HepG2 (cell line): ENCODE results near the gene SLC34A3. TPM values are rescaled to one million over a fixed set of nuclear protein-coding genes. Genes with fewer than 3 reads are reported as not detected.
A peak's percentile ranks its signal among the peaks of the same experiment; 100 is the strongest.

Experiments
- AHR ChIP-seq: IDR thresholded peaks from 2 replicates; pipeline ENCODE4 v1.6.1; 2018; ENCODE audit warnings: missing genetic modification reagents, missing compliant biosample characterization
- BATF2 ChIP-seq: sonication (generic); formaldehyde crosslinking; IDR thresholded peaks from 2 replicates; pipeline ENCODE4 v1.8.0; 2022; ENCODE audit warnings: mild to moderate bottlenecking, missing genetic modification reagents, moderate library complexity
- BRD4 ChIP-seq: sonication (generic); formaldehyde crosslinking; IDR thresholded peaks from 2 replicates; pipeline ENCODE4 v1.4.0; 2020; ENCODE audit warnings: missing genetic modification reagents
- CBX5 ChIP-seq: sonication (generic); formaldehyde crosslinking; IDR thresholded peaks from 2 replicates; pipeline ENCODE4 v1.4.0; 2020; ENCODE audit warnings: missing genetic modification reagents, borderline replicate concordance
- CCDC6 ChIP-seq: sonication (generic); formaldehyde crosslinking; IDR thresholded peaks from 2 replicates; pipeline ENCODE4 v1.8.1; 2022; ENCODE audit warnings: mild to moderate bottlenecking, missing genetic modification reagents, moderate library complexity
- FOXM1 ChIP-seq: sonication (generic); formaldehyde crosslinking; IDR thresholded peaks from 2 replicates; pipeline ENCODE4 v1.5.0; 2020; ENCODE audit warnings: missing genetic modification reagents
- FUBP1 ChIP-seq: sonication (generic); formaldehyde crosslinking; IDR thresholded peaks from 2 replicates; pipeline ENCODE4 v1.5.1; 2020; ENCODE audit warnings: missing genetic modification reagents, mild to moderate bottlenecking, borderline replicate concordance
- IRF9 ChIP-seq: sonication (generic); formaldehyde crosslinking; IDR thresholded peaks from 2 replicates; pipeline ENCODE4 v1.8.0; 2022; ENCODE audit warnings: missing genetic modification reagents, mild to moderate bottlenecking, borderline replicate concordance
- KLF12 ChIP-seq: sonication (generic); formaldehyde crosslinking; IDR thresholded peaks from 2 replicates; pipeline ENCODE4 v1.4.0; 2020; ENCODE audit warnings: missing genetic modification reagents, borderline replicate concordance
- NFATC3 ChIP-seq: sonication (generic); formaldehyde crosslinking; IDR thresholded peaks from 2 replicates; pipeline ENCODE4 v1.5.1; 2020; ENCODE audit warnings: mild to moderate bottlenecking, missing genetic modification reagents
- PCBP2 ChIP-seq: fragments of 200-400 bp; formaldehyde crosslinking; optimal IDR thresholded peaks from 2 replicates; pipeline ENCODE3; 2018; ENCODE audit warnings: low read length, low read depth; ENCODE audit not compliant: poor library complexity, severe bottlenecking
- RERE ChIP-seq: IDR thresholded peaks from 2 replicates; pipeline ENCODE4 v1.6.1; 2016; ENCODE audit warnings: low read depth, missing genetic modification reagents, missing compliant biosample characterization
- USF2 ChIP-seq, 2 experiments: sonication (generic) in 1 of 2; formaldehyde crosslinking in 1 of 2; IDR thresholded peaks; 2 replicates each; pipeline versions ENCODE4 v1.5.1 to v1.6.1; 2011 to 2020; ENCODE audit warnings: borderline replicate concordance in 1 of 2, low read depth in 1 of 2, low read length in 1 of 2, mild to moderate bottlenecking in 1 of 2, missing genetic modification reagents in 1 of 2, moderate library complexity in 1 of 2
- ZFP36L1 ChIP-seq: sonication (generic); formaldehyde crosslinking; IDR thresholded peaks from 2 replicates; pipeline ENCODE4 v1.8.0; 2022; ENCODE audit warnings: mild to moderate bottlenecking, missing genetic modification reagents, moderate library complexity
- ZNF33B ChIP-seq: sonication (generic); formaldehyde crosslinking; IDR thresholded peaks from 2 replicates; pipeline ENCODE4 v1.5.1; 2020; ENCODE audit warnings: mild to moderate bottlenecking, missing genetic modification reagents
- ZNF343 ChIP-seq: sonication (generic); formaldehyde crosslinking; IDR thresholded peaks from 2 replicates; pipeline ENCODE4 v1.4.0; 2020; ENCODE audit warnings: mild to moderate bottlenecking, missing genetic modification reagents
- polyA plus RNA-seq, 8 experiments: library from polyadenylated mRNA; depleted of rRNA in 3 of 8; stranded (reverse) in 7 of 8; unstranded in 1 of 8; fragments of >200 nt; fragmentation: Illumina TruSeq in 4 of 8; extraction: Trizol in 4 of 8; gene quantifications; 2 replicates each; pipeline versions ENCODE4 v1.2.1 to v1.2.3, GENCODE V29; 2011 to 2016; ENCODE audit warnings: low read depth in 4 of 8, missing spikeins in 1 of 8, mixed read lengths in 1 of 8; ENCODE audit not compliant: insufficient read depth in 1 of 8
- total RNA-seq, 5 experiments: library from RNA; depleted of rRNA; stranded (reverse); fragments of >200 nt; fragmentation: Illumina TruSeq; extraction: Trizol; gene quantifications; 2 replicates each; pipeline ENCODE4 v1.2.3, GENCODE V29; 2016; ENCODE audit warnings: low read depth in 1 of 5

Gene SLC34A3
- total and polyA plus RNA-seq, 2 of the 13 experiments (the other 11 are each of a cell fraction or from before 2014, with no cell fraction given), result 0.07 to 1.0 TPM

GRCh38 chr9:137217276-137218211 lies 13.2 kb upstream of the SLC34A3 start (continued):
- TF ChIP-seq FUBP1 (no peak), KLF12 (CRISPR knock-in tag) (peak; percentile 86), CCDC6 (CRISPR knock-in tag) (peak; percentile 58; the same call in 1 of the 2 replicates), IRF9 (CRISPR knock-in tag) (no peak), AHR (no peak), ZFP36L1 (CRISPR knock-in tag) (no peak), CBX5 (CRISPR knock-in tag) (no peak), BRD4 (CRISPR knock-in tag) (no peak), FOXM1 (no peak), ZNF343 (CRISPR knock-in tag) (0 out of 2 replicates have a peak, but pooled peaks have one; percentile 53), PCBP2 (no peak), RERE (CRISPR knock-in tag) (no peak), NFATC3 (peak; percentile 38; the same call in 1 of the 2 replicates), ZNF33B (CRISPR knock-in tag) (0 out of 2 replicates have a peak, but pooled peaks have one; percentile 36), BATF2 (CRISPR knock-in tag) (no peak), USF2 (IDR thresholded peaks at IDR 0.05; ENCODE audit: low read depth, low read length) (no peak), USF2 (CRISPR knock-in tag; IDR thresholded peaks at IDR 0.05; ENCODE audit: borderline replicate concordance) (no peak)
